ENCODE data around the gene PTPRN2.

GRCh38 chr7:157991351-157991750, 596.3 kb downstream of the PTPRN2 start:
- TF ChIP-seq, protein P1, sequence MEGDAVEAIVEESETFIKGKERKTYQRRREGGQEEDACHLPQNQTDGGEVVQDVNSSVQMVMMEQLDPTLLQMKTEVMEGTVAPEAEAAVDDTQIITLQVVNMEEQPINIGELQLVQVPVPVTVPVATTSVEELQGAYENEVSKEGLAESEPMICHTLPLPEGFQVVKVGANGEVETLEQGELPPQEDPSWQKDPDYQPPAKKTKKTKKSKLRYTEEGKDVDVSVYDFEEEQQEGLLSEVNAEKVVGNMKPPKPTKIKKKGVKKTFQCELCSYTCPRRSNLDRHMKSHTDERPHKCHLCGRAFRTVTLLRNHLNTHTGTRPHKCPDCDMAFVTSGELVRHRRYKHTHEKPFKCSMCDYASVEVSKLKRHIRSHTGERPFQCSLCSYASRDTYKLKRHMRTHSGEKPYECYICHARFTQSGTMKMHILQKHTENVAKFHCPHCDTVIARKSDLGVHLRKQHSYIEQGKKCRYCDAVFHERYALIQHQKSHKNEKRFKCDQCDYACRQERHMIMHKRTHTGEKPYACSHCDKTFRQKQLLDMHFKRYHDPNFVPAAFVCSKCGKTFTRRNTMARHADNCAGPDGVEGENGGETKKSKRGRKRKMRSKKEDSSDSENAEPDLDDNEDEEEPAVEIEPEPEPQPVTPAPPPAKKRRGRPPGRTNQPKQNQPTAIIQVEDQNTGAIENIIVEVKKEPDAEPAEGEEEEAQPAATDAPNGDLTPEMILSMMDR (conservative IDR thresholded peaks at IDR 0.05; ENCODE audit: low read length): no peak
- TF ChIP-seq EZH2phosphoT487 (IDR thresholded peaks at IDR 0.05; ENCODE audit: borderline replicate concordance, low read depth, low read length): no peak

Data from OCI-LY7 (cell line).